Stimulated activated CD4-positive, alpha-beta T cell treated with anti-CD3 and anti-CD28 coated beads, Interleukin-15, amount 100 ng/mL, for 1 hour (primary cell): ENCODE measurements around the gene PACS2.
"Not testable (repeated sequence)": the region's sequence is repeated elsewhere in the genome, so short reads cannot be mapped to it uniquely, and the experiment has no call there.

Experiments
- DNase-seq, 2 donors: peaks; one replicate each; pipeline ENCODE4 v3.0.0-alpha.2; 2020; ENCODE audit warnings: low read depth in 1 of 2, low spot score in 1 of 2

The PACS2 gene

GRCh38 chr14:105287249-105288102 is 27.1 kb upstream of the PACS2 start:
- no peak for DNase-seq

DNA sequence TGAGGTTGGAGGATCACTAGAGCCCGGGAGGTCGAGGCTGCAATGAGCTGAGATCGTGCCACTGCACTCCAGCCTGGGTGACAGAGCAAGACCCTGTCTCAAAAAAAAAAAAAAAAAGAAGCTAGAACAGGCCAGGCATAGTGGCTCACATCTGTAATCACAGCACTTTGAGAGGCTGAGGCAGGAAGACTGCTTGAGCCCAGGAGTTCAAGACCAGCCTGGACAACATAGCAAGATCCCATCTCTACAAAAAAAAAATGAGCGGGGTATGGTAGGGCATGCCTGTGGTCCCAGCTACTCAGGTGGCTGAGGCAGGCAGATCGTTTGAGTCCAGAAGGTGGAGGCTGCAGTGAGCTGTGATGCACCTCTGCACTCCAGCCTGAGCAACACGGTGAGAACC is 25.6 kb upstream of the PACS2 start:
- not testable (repeated sequence) for DNase-seq

- no peak for DNase-seq
Measured at GRCh38 chr14:105290621-105291346, 23.8 kb upstream of the PACS2 start.

GRCh38 chr14:105292826-105293711 is 21.5 kb upstream of the PACS2 start:
- no peak for DNase-seq

DNA sequence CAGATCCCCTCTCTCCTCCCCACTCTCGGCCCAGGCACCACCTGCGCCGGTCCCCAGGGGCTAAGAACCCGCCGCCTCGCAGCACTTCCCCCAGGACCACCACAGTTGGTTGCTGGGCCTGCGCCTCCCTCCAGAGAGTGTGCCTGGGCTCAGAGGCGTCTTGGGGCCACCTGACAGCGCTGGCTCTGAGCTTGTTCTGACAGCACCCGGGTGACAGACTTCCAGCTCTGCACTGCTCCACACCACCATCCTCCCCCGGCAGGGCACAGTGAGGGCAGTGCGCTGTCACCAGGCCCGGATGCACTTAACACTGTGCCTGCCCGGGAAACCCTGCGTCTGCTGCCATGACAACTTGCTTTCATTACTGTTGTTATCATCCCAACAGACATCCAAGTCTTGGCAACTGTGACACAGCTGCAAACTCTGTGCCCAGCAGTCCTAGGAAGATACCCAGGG is 20.4 kb upstream of the PACS2 start:
- DNase-seq = peak in 1 of 2 donors; percentile 21

DNA sequence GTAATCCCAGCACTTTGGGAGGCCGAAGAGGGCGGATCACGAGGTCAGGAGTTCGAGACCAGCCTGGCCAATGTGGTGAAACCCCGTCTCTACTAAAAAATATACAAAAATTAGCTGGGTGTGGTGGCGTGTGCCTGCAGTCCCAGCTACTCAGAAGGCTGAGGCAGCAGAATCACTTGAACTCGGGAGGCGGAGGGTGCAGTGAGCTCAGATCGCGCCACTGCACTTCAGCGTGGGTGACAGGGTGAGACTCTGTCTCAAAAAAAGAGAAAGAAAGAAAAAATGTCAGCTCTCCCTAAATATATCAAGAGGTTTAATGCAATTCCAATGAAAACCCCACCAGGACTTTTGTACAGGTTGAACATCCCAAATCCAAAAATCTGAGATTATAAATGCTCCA is 17.2 kb upstream of the PACS2 start:
- DNase-seq = not testable (repeated sequence)

DNA sequence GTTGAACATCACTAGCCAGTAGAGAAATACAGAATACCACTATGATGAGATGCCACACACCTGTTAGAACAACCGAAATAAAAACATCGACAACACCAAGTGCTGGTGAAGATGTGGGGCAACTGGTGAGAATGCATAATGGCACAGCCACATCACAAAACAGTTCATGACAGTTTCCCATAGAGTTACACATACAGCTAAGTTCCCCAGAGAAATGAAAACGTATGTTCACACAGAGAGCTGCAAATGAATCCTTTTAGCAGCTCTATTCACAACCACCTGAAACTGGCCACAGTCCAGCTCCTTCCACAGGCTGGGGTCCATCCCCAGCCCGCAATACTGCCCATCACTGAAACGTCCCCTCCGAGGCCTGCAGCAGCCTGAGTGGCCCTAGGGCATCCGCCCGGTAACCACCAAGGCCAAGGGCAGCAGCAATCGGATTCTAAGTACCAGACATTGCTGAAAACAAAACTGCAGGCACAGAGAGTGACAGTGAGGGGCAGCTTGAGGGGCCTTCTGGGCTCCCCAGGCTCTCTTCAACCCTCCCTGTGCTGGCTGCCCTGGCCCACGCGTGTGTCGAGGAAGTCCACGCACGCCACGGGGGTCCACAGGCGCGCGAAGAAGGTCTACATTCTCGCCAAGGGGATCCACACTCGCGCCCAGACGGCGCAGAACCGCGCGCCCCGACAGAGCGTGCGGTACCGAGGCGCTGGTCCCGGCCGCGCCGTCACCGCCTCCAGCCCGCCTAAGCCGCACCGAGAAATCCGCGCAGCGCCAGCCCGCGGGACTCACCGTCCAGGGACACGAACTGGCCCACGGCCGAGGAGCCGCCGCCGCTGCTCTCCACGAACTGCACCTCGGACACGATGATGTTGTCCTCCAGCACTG is 14.7 kb upstream of the PACS2 start:
- peak in 1 of 2 donors; percentile 6 for DNase-seq

GRCh38 chr14:105300542-105301102 is 13.9 kb upstream of the PACS2 start, which contains the start of gene BRF1:
Gene BRF1, minus strand, starts transcription at chr14:105301001. Its CDS starts 372 bp downstream, at chr14:105300629.
- peak; percentile 97 for DNase-seq

DNA sequence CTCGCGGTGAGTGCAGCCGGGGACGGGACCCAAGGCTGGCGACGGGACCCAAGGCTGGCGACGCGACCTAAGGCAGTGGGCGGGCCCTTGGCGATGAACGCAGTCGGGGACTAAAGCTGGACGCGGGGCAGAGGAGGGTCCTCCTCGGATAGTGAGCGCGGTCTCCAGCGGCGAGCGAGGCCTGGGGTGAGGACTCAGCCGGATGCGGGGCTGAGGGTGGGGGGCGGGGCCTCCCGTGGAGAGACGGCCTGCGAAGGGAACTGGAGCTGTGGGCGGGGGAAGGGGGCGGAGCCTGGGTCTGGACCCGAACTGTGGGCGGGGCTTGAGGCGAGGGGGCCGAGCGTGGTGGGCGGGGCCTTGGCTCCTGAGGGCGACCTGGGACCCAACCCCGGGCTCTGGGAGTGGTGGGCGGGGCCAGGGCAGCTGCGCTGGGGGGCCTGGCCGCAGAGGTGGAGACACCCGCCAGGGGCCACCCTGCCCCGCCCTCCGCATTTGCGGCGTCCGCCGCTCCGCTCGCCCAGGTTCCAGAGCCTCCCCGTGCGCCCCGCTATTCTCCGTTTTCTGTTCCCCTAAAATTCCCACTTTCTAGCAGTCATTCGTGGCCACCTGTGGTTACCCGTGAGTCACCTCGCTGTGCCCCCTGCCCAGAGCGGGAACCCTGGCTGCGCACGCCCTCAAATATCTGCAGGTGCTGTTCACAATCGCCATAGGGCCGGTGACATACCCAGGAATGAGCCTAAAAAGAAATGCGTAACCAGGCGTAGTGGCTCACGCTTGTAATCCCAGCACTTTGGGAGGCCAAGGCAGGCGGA is 13.2 kb upstream of the PACS2 start:
- peak; percentile 96 to 99 for DNase-seq

GRCh38 chr14:105301915-105302249 is 12.7 kb upstream of the PACS2 start:
- DNase-seq = not testable (repeated sequence)

- DNase-seq = no peak
Measured at GRCh38 chr14:105303949-105304348, 10.6 kb upstream of the PACS2 start.

DNA sequence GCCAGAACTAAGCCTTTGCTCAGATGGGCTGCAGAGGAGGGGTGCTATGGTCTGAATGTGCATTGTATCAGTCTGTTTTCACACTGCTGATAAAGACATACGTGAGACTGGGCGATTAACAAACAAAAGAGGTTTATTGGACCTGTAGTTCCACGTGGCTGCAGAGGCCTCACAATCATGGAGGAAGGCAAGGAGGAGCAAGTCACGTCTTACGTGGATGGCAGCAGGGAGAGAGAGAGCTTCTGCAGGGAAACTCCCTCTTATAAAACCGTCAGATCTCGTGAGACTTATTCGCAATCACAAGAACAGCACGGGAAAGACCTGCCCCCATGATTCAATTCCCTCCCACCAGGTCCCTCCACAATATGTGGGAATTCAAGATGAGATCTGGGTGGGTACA is 10.0 kb upstream of the PACS2 start:
- DNase-seq = no peak

- DNase-seq = no peak
Measured at GRCh38 chr14:105305345-105305744, 9.2 kb upstream of the PACS2 start.

- DNase-seq = no peak
Measured at GRCh38 chr14:105305791-105306190, 8.8 kb upstream of the PACS2 start.

GRCh38 chr14:105307052-105307727 is 7.4 kb upstream of the PACS2 start:
- no peak for DNase-seq

- no peak for DNase-seq
Measured at GRCh38 chr14:105309371-105309770, 5.2 kb upstream of the PACS2 start.

DNA sequence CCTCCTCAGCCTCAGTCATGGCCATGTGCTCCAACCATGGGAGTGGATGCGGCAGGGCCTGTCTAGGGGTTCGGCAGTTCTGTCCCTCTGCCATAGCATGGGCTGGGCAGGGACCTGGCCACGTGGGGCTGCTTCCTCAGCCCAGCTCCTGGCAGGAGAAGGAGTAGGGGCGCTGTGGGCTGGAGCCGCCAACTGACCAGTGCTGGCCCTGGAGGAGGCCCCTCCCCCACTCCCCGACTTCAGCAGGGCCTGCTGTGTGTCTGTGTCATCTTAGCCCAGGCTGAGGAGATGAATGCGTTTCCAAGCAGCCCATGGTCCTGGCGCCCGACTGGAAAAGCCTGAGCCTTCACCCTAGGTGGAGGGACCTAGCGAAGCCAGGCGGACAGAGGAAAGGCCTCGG is 2.7 kb upstream of the PACS2 start:
- no peak for DNase-seq

DNA sequence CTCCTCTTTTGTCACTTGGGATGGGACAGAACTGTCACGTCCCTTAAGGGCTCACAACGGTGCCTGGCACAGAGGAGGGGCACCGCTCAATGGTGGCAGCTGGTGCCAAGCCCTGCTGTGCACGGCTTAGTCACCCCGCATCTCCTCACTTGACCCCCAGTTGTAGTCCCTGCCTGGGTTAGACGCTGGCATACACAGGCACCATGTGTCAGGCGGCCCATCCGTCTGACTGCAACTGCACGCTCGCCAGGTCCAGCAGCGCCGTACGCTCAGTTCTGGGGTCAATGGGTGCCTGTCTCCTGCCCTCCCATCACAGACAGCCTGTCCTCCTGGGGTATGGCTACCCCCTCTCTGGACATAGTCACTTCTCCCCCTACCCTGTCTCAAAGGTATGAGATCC is 1.6 kb upstream of the PACS2 start:
- no peak for DNase-seq
